Measurements from ENCODE around the gene GAS7. TPM values are rescaled to one million over a fixed set of nuclear protein-coding genes. Genes with fewer than 3 reads are reported as not detected.

GAS7 gene
- total RNA-seq, 1 experiment from 2014 or later, result 6.0 TPM

- Histone ChIP-seq H2BK15ac (ENCODE audit: low read depth, low read length) (no peak overlapping the region), H4K5ac (ENCODE audit: insufficient read length, low read depth, low read length) (no peak overlapping the region), H4K8ac (replicated peaks; ENCODE audit: insufficient read length, low read depth, low read length) (no peak overlapping the region), H4K91ac (ENCODE audit: insufficient read length, low read depth, low read length) (no peak overlapping the region), H3K9ac (ENCODE audit: extremely low read depth, insufficient read length, low read length) (no peak overlapping the region), H3K18ac (ENCODE audit: insufficient read length, low read depth, low read length) (no peak overlapping the region), H3K4me2 (ENCODE audit: insufficient read depth, insufficient read length, low read length) (no peak overlapping the region), H2BK120ac (ENCODE audit: low read depth, low read length, poor library complexity, severe bottlenecking) (no peak overlapping the region), H2AK5ac (ENCODE audit: insufficient read length, low read length) (no peak overlapping the region), H3K79me1 (ENCODE audit: insufficient read depth, low read depth, low read length, poor library complexity, severe bottlenecking) (no peaks in the 10 kb centered on the region), H3K4ac (ENCODE audit: low read depth, low read length) (no peak overlapping the region), H3K9me3 (ENCODE audit: control insufficient read depth, low read depth, low read length) (no peaks in the 10 kb centered on the region), H3K79me2 (ENCODE audit: insufficient read depth, low read length) (no peaks in the 10 kb centered on the region), H3K23me2 (ENCODE audit: insufficient read length, low read depth, low read length, poor library complexity, severe bottlenecking) (no peaks in the 10 kb centered on the region), H2BK20ac (ENCODE audit: low read depth, low read length, poor library complexity, severe bottlenecking) (no peak overlapping the region), H3K27ac (ENCODE audit: insufficient read length, low read depth, low read length) (no peak overlapping the region), H4K20me1 (ENCODE audit: control insufficient read depth, insufficient read depth, insufficient read length) (no peaks in the 10 kb centered on the region), H2BK12ac (ENCODE audit: insufficient read length, low read depth, low read length) (no peak overlapping the region), H3K56ac (ENCODE audit: insufficient read length, low read depth, low read length) (no peak overlapping the region), H3K4me1 (ENCODE audit: insufficient read depth, low read length) (no peaks in the 10 kb centered on the region), H3K14ac (ENCODE audit: insufficient read depth, low read length) (no peak overlapping the region), H2BK5ac (ENCODE audit: insufficient read length, low read length) (no peak overlapping the region), H3K23ac (ENCODE audit: insufficient read length, low read depth, low read length) (no peak overlapping the region), H3T11ph (ENCODE audit: low read length) (no peak overlapping the region), H3K27me3 (ENCODE audit: insufficient read depth, low read length) (no peaks in the 10 kb centered on the region), H2AFZ (ENCODE audit: low read length) (no peak overlapping the region)
- H3K4me3 Mint-ChIP-seq, result no peak overlapping the region
- DNase-seq, result no peak
- H3K27me3 Mint-ChIP-seq (ENCODE audit: low read depth), result no peaks in the 10 kb centered on the region
- 0 out of 4 replicates have a peak, but pooled peaks cover 0 to 2% of the 10 kb centered on the region in 2 experiments for H3K4me1 Mint-ChIP-seq
- H3K36me3 Mint-ChIP-seq (ENCODE audit: insufficient read depth in 1 of 3, low read depth in 3 of 3), result no peaks in the 10 kb centered on the region
- WGBS (ENCODE audit: extremely low coverage, insufficient read length, low lambda C conversion rate), result no CpG with 5 or more reads among the region's 15 CpGs
- TF ChIP-seq, protein P1, sequence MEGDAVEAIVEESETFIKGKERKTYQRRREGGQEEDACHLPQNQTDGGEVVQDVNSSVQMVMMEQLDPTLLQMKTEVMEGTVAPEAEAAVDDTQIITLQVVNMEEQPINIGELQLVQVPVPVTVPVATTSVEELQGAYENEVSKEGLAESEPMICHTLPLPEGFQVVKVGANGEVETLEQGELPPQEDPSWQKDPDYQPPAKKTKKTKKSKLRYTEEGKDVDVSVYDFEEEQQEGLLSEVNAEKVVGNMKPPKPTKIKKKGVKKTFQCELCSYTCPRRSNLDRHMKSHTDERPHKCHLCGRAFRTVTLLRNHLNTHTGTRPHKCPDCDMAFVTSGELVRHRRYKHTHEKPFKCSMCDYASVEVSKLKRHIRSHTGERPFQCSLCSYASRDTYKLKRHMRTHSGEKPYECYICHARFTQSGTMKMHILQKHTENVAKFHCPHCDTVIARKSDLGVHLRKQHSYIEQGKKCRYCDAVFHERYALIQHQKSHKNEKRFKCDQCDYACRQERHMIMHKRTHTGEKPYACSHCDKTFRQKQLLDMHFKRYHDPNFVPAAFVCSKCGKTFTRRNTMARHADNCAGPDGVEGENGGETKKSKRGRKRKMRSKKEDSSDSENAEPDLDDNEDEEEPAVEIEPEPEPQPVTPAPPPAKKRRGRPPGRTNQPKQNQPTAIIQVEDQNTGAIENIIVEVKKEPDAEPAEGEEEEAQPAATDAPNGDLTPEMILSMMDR (conservative IDR thresholded peaks at IDR 0.05), result no peak
- no peaks in the 10 kb centered on the region for H3K9me3 Mint-ChIP-seq
- H3K27ac Mint-ChIP-seq, result no peak overlapping the region; a peak in 1 of 7 replicates
Measured at GRCh38 chr17:10136258-10136981, 62.0 kb downstream of the GAS7 start.
